Caco-2 (cell line): Measurements from ENCODE around the gene TACC3. TPM values are rescaled to one million over a fixed set of nuclear protein-coding genes. Genes with fewer than 3 reads are reported as not detected.
A peak's percentile ranks its signal among the peaks of the same experiment; 100 is the strongest.

ENCODE experiments used
- BruUV-seq: library from RNA; stranded (reverse); fragments of 400-500 nt; replicated peaks from 2 replicates; lab custom pipeline; 2021; lab: Mats Ljungman, UMichigan
- CTCF ChIA-PET: fragments of 300-600 bp; sonication (Branson Sonifier 250); formaldehyde crosslinking; loops from one replicate; lab custom pipeline; 2022; ENCODE audit warnings: antibody characterized with exemption; lab: Charles Lee
- POLR2A ChIA-PET: fragments of 300-600 bp; sonication (Branson Sonifier 250); formaldehyde crosslinking; loops from one replicate; lab custom pipeline; 2022; ENCODE audit warnings: antibody characterized with exemption; lab: Charles Lee
- DNase-seq, 2 experiments: peaks; one replicate each; pipeline versions ENCODE4 v3.0.0 to v3.0.0-alpha.2; 2020 to 2022
- H3K27me3 ChIP-seq: replicated peaks from 2 replicates; pipeline ENCODE4 v1.6.0; 2011; ENCODE audit warnings: low read length; ENCODE audit not compliant: control insufficient read depth, insufficient read depth
- H3K36me3 ChIP-seq: 2 replicates; pipeline ENCODE4 v1.5.1; 2011; ENCODE audit warnings: low read length; ENCODE audit not compliant: control insufficient read depth, insufficient read depth
- H3K4me1 ChIP-seq: fragments of 250-450 bp; sonication (Bioruptor Pico); 2 replicates; pipeline ENCODE4 v1.5.1; 2020; ENCODE audit warnings: mild to moderate bottlenecking
- H3K4me3 ChIP-seq: 2 replicates; pipeline ENCODE4 v1.5.1; 2011; ENCODE audit warnings: low read depth, mild to moderate bottlenecking, control low read depth, low read length
- H3K9me3 ChIP-seq: fragments of 250-450 bp; sonication (Bioruptor Pico); 2 replicates; pipeline ENCODE4 v1.5.1; 2020; ENCODE audit warnings: mild to moderate bottlenecking, moderate library complexity
- H3K27ac Mint-ChIP-seq: one replicate; pipeline ENCODE4 v1.8.0; 2022; ENCODE audit warnings: mixed read lengths; ENCODE audit not compliant: unreplicated experiment
- H3K27me3 Mint-ChIP-seq: one replicate; pipeline ENCODE4 v1.8.0; 2022; ENCODE audit warnings: mixed read lengths; ENCODE audit not compliant: insufficient read depth, unreplicated experiment
- H3K36me3 Mint-ChIP-seq: one replicate; pipeline ENCODE4 v1.8.0; 2022; ENCODE audit warnings: mild to moderate bottlenecking, mixed read lengths; ENCODE audit not compliant: insufficient read depth, unreplicated experiment
- H3K4me1 Mint-ChIP-seq: one replicate; pipeline ENCODE4 v1.8.0; 2022; ENCODE audit warnings: low read depth, mixed read lengths; ENCODE audit not compliant: unreplicated experiment
- H3K4me3 Mint-ChIP-seq: one replicate; pipeline ENCODE4 v1.8.0; 2022; ENCODE audit warnings: mild to moderate bottlenecking, moderate library complexity, mixed read lengths; ENCODE audit not compliant: unreplicated experiment
- H3K9me3 Mint-ChIP-seq: one replicate; pipeline ENCODE4 v1.8.0; 2022; ENCODE audit warnings: mixed read lengths; ENCODE audit not compliant: unreplicated experiment
- intact Hi-C: fragments of 100-400 bp; cut with micrococcal nuclease; formaldehyde crosslinking; loops from one replicate; pipeline ENCODE4 v1.10.0; 2022; ENCODE audit not compliant: unreplicated experiment
- total RNA-seq: library from RNA; stranded (reverse); gene quantifications from 2 replicates; pipeline ENCODE4 v1.2.3, GENCODE V29; 2022
- TF ChIP-seq, protein P1 (sequence below), 2 experiments: fragments of 200-600 bp in 1 of 2; IDR thresholded peaks; 1 replicate in 1 of 2; 2 replicates in 1 of 2; pipeline versions ENCODE4 v1.5.1 to v1.8.0; 2011 to 2022; ENCODE audit warnings: antibody characterized with exemption in 1 of 2, control low read depth in 1 of 2, inconsistent platforms in 1 of 2, low read depth in 1 of 2, low read length in 1 of 2, mild to moderate bottlenecking in 1 of 2, moderate library complexity in 1 of 2; ENCODE audit not compliant: insufficient read depth in 1 of 2, severe bottlenecking in 1 of 2, unreplicated experiment in 1 of 2

The TACC3 gene
- total RNA-seq, 1 experiment from 2014 or later = 106 TPM

DNA sequence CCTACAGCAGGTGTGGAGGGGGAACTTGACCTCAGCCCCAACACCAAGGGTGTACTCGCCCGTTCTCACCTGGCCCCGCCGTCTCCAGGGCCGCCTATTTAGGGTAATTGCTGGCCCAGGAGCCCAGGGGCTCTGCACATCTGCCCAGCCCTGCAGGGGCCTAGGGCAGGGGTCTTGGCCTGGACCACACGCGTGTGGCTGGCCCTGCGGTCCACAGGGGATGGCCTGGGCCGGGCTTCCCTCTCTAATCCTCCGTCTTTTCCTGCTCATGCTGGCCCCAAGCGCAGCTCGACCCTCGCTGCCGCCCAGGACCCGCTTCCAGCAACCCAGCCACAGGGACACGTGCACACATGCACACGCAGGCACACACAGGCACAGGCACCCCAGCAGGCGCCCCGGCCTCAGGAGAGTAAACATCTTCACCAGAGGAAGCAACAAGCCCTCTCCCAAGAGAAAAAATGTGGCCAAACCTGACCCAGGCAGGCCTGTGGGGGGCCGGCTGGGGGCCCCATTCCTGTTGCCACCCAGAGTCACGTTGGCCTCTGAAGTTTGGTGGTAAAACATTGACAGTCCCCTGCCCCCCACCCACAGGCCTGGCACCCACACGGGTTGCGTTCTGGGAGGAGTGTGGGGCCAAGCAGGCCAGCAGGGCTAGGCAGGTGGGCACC is 47.2 kb downstream of the TACC3 start:
- Mint-ChIP-seq H3K4me1 (peaks cover 12% of the 10 kb centered on the region), H3K27ac (peak overlapping the region; percentile 89), H3K27me3 (no peaks in the 10 kb centered on the region), H3K4me3 (peak overlapping the region; percentile 69), H3K36me3 (peaks cover 6% of the 10 kb centered on the region), H3K9me3 (no peaks in the 10 kb centered on the region)
- POLR2A ChIA-PET = interaction anchor here (0.8 to 1.6 kb wide), 4 partner anchors 9 to 27 kb away, joined by 4 to 23 read pairs (median 6); partner anchors contain the start of gene FGFR3
- Histone ChIP-seq H3K4me1 (peaks cover 52% of the 10 kb centered on the region), H3K36me3 (no peaks in the 10 kb centered on the region), H3K4me3 (peak overlapping the region; percentile 42), H3K9me3 (no peaks in the 10 kb centered on the region), H3K27me3 (no peaks in the 10 kb centered on the region)
- BruUV-seq = TSS peak; percentile 81
- CTCF ChIA-PET = interaction anchor here (0.5 to 2.2 kb wide), 21 partner anchors 10 to 644 kb away, joined by 3 to 35 read pairs (median 5); partner anchors contain the start of gene FGFR3
- intact Hi-C loops = loop anchor here (1.0 to 2.0 kb wide), 3 partner anchors 14 to 42 kb away; no protein-coding TSS in a partner anchor
- TF ChIP-seq, protein P1, sequence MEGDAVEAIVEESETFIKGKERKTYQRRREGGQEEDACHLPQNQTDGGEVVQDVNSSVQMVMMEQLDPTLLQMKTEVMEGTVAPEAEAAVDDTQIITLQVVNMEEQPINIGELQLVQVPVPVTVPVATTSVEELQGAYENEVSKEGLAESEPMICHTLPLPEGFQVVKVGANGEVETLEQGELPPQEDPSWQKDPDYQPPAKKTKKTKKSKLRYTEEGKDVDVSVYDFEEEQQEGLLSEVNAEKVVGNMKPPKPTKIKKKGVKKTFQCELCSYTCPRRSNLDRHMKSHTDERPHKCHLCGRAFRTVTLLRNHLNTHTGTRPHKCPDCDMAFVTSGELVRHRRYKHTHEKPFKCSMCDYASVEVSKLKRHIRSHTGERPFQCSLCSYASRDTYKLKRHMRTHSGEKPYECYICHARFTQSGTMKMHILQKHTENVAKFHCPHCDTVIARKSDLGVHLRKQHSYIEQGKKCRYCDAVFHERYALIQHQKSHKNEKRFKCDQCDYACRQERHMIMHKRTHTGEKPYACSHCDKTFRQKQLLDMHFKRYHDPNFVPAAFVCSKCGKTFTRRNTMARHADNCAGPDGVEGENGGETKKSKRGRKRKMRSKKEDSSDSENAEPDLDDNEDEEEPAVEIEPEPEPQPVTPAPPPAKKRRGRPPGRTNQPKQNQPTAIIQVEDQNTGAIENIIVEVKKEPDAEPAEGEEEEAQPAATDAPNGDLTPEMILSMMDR (IDR thresholded peaks at IDR 0.05; ENCODE audit: insufficient read depth in 1 of 2, low read depth in 1 of 2, low read length in 1 of 2, severe bottlenecking in 1 of 2, unreplicated experiment in 1 of 2) = no peak
- peak; percentile 86 to 91 for DNase-seq

DNA sequence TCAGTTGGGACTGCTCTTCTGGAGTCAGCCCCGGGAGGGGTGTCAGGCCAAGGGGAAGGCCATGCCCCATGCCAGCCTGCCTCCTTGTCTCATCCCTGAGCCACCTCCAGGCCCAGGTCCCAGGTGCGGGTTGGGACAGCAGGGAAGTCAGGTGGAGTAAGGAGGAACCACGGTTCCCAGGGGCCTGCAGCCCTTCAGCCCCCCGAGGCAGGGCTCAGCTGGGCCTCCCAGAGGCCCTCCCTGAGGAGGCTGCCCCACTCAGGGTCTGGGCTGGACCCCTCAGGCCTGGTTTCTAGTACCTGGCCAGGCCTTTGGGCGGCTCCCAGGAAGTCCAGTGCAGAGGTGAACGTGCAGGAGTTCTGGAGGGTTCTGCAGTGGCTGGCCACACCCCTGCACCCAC is 48.4 kb downstream of the TACC3 start:
- H3K9me3 Mint-ChIP-seq = no peaks in the 10 kb centered on the region
- intact Hi-C loops = loop anchor here (2.0 kb wide), 1 partner anchor 13 kb away; no protein-coding TSS in a partner anchor
- H3K27ac Mint-ChIP-seq = peak overlapping the region; percentile 89
- Histone ChIP-seq H3K4me1 (peaks cover 52% of the 10 kb centered on the region), H3K4me3 (no peak overlapping the region), H3K9me3 (no peaks in the 10 kb centered on the region), H3K27me3 (no peaks in the 10 kb centered on the region), H3K36me3 (no peaks in the 10 kb centered on the region)
- CTCF ChIA-PET = interaction anchor here (0.7 kb wide), 1 partner anchor 13 kb away, joined by 5 read pairs; no protein-coding TSS in a partner anchor
- DNase-seq = no peak
- BruUV-seq = no TSS peak
- POLR2A ChIA-PET = no interaction called here
- peaks cover 12% of the 10 kb centered on the region for H3K4me1 Mint-ChIP-seq
- no peak overlapping the region for H3K4me3 Mint-ChIP-seq
- H3K36me3 Mint-ChIP-seq = peaks cover 6% of the 10 kb centered on the region
- TF ChIP-seq, protein P1 (IDR thresholded peaks at IDR 0.05; ENCODE audit: insufficient read depth in 1 of 2, low read depth in 1 of 2, low read length in 1 of 2, severe bottlenecking in 1 of 2, unreplicated experiment in 1 of 2) = no peak
- H3K27me3 Mint-ChIP-seq = no peaks in the 10 kb centered on the region

DNA sequence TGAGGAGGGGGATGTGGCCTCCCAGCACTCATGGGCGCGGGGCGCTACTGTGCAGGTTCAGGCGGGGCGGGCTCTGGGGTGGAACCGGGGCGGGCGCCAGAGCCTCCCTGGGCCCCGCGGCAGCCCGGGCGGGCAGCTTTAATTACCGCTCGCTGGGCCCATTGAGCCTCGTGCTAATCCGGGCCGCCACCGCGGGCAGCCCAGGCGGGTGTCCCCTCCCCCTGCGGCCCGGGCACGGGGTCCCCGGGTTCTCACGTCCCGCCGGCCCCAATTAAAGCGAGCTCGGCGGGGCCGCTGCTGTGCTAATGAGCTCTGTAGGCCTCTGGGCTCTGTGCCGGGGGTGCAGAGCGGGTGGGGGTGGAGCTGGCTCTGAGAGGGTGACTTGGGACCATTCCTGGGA is 48.9 kb downstream of the TACC3 start:
- peaks cover 6% of the 10 kb centered on the region for H3K36me3 Mint-ChIP-seq
- H3K4me1 ChIP-seq = peaks cover 52% of the 10 kb centered on the region
- no peaks in the 10 kb centered on the region for H3K9me3 Mint-ChIP-seq
- no peak for DNase-seq
- ChIA-PET CTCF (no interaction called here), POLR2A (no interaction called here)
- intact Hi-C loops = no loop called here
- peaks cover 12% of the 10 kb centered on the region for H3K4me1 Mint-ChIP-seq
- no peak overlapping the region for H3K4me3 Mint-ChIP-seq
- H3K27me3 ChIP-seq = no peaks in the 10 kb centered on the region
- H3K36me3 ChIP-seq = no peaks in the 10 kb centered on the region
- no peaks in the 10 kb centered on the region for H3K9me3 ChIP-seq
- H3K27me3 Mint-ChIP-seq = no peaks in the 10 kb centered on the region
- no TSS peak for BruUV-seq
- no peak overlapping the region for H3K27ac Mint-ChIP-seq
- H3K4me3 ChIP-seq = no peak overlapping the region
- TF ChIP-seq, protein P1 (IDR thresholded peaks at IDR 0.05; ENCODE audit: insufficient read depth in 1 of 2, low read depth in 1 of 2, low read length in 1 of 2, severe bottlenecking in 1 of 2, unreplicated experiment in 1 of 2) = no peak
